ENCODE results near the gene PPP1R14C.

DNA sequence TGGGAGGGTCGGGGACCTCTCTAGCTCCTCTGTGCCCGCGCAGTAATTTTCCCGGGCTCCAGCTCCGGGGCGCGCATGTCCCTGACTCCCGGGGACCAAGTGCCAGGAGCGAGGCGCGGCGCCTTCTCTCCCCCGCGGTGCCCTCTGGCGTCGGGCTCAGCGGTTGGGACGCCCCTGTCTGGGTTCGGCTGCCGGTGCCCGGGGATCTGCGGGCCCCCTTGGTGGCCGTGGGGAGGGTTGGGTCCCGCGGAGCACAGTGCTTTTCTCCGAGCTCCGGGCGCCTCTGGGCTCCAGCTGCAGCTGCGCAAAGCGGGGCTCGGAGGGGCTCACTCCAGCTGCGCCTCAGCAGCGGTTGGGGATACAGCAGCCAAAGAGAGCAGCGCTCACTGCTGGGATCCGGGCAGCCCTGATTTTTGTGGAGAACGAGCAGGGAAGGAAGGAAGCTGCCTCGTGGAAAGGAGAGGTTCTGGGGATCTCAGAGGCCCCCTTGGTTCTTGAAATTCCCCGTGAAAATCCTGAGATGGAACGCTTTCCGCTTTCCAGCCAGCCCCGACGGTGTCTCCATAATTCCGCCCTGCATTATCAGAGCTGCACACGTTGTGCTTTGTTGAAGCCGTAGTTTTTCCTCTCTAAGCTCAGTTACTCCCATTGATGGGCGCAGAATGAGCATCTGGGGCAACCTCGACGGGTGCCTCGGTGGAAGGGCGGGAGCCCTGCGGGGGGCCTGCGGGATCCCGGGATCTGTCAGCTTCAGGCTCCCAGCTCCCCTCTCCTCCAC, 861 bp downstream of the PPP1R14C start:
- TF ChIP-seq, protein P1, sequence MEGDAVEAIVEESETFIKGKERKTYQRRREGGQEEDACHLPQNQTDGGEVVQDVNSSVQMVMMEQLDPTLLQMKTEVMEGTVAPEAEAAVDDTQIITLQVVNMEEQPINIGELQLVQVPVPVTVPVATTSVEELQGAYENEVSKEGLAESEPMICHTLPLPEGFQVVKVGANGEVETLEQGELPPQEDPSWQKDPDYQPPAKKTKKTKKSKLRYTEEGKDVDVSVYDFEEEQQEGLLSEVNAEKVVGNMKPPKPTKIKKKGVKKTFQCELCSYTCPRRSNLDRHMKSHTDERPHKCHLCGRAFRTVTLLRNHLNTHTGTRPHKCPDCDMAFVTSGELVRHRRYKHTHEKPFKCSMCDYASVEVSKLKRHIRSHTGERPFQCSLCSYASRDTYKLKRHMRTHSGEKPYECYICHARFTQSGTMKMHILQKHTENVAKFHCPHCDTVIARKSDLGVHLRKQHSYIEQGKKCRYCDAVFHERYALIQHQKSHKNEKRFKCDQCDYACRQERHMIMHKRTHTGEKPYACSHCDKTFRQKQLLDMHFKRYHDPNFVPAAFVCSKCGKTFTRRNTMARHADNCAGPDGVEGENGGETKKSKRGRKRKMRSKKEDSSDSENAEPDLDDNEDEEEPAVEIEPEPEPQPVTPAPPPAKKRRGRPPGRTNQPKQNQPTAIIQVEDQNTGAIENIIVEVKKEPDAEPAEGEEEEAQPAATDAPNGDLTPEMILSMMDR (IDR thresholded peaks at IDR 0.05; ENCODE audit: poor library complexity, severe bottlenecking): no peak
- TF ChIP-seq EZH2 (IDR thresholded peaks at IDR 0.05; ENCODE audit: borderline replicate concordance, insufficient read depth, low read length, poor library complexity, severe bottlenecking) (no peak), EP300 (conservative IDR thresholded peaks at IDR 0.05; ENCODE audit: poor library complexity, severe bottlenecking) (no peak)

Measured in neural cell (in vitro differentiated cells).